ENCODE data around the gene CTSA. TPM values are rescaled to one million over a fixed set of nuclear protein-coding genes. Genes with fewer than 3 reads are reported as not detected.
A peak's percentile ranks its signal among the peaks of the same experiment; 100 is the strongest.

The CTSA gene
- total and polyA plus RNA-seq, 9 of the 15 experiments (the other 6 are each of a cell fraction or from before 2014, with no cell fraction given) = 8.8 to 61.7 (median 28.3) TPM

DNA sequence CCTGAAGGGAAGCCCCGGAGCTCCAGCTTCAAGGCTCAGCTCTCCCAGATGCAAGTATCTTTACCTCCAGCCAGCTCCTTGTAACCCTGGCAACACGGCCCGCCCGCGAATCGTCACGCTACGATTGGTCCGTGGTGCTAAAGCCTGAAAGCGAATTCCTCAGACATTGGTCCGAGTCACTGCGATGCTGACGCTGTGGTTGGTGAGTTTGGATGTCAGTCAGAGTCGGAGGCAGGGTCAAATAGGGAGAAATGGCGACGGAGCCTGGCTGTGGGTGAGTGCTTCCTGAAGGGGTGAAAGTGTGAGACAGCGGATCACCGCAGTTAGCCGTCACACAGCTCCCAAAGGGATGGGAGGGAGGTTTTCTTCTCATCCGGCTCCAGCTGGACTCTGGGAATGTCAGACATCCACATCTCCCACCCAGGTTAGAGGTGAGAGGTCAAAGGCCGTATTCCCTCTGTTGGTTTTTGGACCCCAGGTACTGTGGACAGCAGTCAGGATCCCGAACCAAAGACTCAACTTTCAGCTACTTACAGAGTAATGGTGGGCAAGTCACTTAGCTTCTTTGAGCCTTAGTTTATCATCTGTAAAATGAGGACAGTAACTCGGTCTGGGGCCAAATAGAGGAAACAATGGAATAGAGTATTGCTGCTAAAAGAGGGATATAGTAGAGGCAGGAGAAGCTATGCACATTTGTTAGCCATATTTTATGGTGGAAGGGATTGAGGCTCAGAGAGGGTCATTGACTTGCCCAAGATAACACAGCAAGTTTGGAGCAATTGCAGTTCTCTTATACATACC, 9.9 kb upstream of the CTSA start, which contains the start of gene ZSWIM1 (continued):
- no peak for TF ChIP-seq ZNF239 (CRISPR knock-in tag; IDR thresholded peaks at IDR 0.05)
- no peak for TF ChIP-seq NFXL1 (CRISPR knock-in tag; IDR thresholded peaks at IDR 0.05)
- TF ChIP-seq ETV1 (tag; conservative IDR thresholded peaks at IDR 0.05; ENCODE audit: low read depth) = peak; percentile 34
- no peak for TF ChIP-seq GTF2F1 (IDR thresholded peaks at IDR 0.05; ENCODE audit: low read depth, low read length)
- TF ChIP-seq SIN3A (IDR thresholded peaks at IDR 0.05; ENCODE audit: borderline replicate concordance in 2 of 2, control insufficient read depth in 1 of 2, low read depth in 2 of 2, low read length in 2 of 2) = 0 out of 4 replicates have a peak, but pooled peaks have one; percentile 22 to 50
- TF ChIP-seq, protein P1, sequence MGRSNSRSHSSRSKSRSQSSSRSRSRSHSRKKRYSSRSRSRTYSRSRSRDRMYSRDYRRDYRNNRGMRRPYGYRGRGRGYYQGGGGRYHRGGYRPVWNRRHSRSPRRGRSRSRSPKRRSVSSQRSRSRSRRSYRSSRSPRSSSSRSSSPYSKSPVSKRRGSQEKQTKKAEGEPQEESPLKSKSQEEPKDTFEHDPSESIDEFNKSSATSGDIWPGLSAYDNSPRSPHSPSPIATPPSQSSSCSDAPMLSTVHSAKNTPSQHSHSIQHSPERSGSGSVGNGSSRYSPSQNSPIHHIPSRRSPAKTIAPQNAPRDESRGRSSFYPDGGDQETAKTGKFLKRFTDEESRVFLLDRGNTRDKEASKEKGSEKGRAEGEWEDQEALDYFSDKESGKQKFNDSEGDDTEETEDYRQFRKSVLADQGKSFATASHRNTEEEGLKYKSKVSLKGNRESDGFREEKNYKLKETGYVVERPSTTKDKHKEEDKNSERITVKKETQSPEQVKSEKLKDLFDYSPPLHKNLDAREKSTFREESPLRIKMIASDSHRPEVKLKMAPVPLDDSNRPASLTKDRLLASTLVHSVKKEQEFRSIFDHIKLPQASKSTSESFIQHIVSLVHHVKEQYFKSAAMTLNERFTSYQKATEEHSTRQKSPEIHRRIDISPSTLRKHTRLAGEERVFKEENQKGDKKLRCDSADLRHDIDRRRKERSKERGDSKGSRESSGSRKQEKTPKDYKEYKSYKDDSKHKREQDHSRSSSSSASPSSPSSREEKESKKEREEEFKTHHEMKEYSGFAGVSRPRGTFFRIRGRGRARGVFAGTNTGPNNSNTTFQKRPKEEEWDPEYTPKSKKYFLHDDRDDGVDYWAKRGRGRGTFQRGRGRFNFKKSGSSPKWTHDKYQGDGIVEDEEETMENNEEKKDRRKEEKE (IDR thresholded peaks at IDR 0.05; ENCODE audit: borderline replicate concordance in 1 of 2, control insufficient read depth in 1 of 2, low read depth in 2 of 2, low read length in 1 of 2) = no peak
- TF ChIP-seq, protein P2, sequence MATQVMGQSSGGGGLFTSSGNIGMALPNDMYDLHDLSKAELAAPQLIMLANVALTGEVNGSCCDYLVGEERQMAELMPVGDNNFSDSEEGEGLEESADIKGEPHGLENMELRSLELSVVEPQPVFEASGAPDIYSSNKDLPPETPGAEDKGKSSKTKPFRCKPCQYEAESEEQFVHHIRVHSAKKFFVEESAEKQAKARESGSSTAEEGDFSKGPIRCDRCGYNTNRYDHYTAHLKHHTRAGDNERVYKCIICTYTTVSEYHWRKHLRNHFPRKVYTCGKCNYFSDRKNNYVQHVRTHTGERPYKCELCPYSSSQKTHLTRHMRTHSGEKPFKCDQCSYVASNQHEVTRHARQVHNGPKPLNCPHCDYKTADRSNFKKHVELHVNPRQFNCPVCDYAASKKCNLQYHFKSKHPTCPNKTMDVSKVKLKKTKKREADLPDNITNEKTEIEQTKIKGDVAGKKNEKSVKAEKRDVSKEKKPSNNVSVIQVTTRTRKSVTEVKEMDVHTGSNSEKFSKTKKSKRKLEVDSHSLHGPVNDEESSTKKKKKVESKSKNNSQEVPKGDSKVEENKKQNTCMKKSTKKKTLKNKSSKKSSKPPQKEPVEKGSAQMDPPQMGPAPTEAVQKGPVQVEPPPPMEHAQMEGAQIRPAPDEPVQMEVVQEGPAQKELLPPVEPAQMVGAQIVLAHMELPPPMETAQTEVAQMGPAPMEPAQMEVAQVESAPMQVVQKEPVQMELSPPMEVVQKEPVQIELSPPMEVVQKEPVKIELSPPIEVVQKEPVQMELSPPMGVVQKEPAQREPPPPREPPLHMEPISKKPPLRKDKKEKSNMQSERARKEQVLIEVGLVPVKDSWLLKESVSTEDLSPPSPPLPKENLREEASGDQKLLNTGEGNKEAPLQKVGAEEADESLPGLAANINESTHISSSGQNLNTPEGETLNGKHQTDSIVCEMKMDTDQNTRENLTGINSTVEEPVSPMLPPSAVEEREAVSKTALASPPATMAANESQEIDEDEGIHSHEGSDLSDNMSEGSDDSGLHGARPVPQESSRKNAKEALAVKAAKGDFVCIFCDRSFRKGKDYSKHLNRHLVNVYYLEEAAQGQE (IDR thresholded peaks at IDR 0.05; ENCODE audit: borderline replicate concordance) = peak; percentile 45
- TF ChIP-seq, protein P2 (CRISPR knock-in tag; IDR thresholded peaks at IDR 0.05; ENCODE audit: low read depth) = peak; percentile 34; the same call in 1 of the 2 replicates
- no peak for TF ChIP-seq CBX1 (IDR thresholded peaks at IDR 0.05; ENCODE audit: low read depth)
- no peak for TF ChIP-seq MYC (IDR thresholded peaks at IDR 0.05; ENCODE audit: low read depth, low read length)
- TF ChIP-seq MYC (CRISPR knock-in tag; IDR thresholded peaks at IDR 0.05; ENCODE audit: borderline replicate concordance, low read depth) = peak; percentile 56; the same call in 1 of the 2 replicates
- TF ChIP-seq, protein P3, sequence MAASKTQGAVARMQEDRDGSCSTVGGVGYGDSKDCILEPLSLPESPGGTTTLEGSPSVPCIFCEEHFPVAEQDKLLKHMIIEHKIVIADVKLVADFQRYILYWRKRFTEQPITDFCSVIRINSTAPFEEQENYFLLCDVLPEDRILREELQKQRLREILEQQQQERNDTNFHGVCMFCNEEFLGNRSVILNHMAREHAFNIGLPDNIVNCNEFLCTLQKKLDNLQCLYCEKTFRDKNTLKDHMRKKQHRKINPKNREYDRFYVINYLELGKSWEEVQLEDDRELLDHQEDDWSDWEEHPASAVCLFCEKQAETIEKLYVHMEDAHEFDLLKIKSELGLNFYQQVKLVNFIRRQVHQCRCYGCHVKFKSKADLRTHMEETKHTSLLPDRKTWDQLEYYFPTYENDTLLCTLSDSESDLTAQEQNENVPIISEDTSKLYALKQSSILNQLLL (CRISPR knock-in tag; IDR thresholded peaks at IDR 0.05; ENCODE audit: borderline replicate concordance) = no peak
- TF ChIP-seq RNF2 (IDR thresholded peaks at IDR 0.05) = no peak
- TF ChIP-seq NFRKB (IDR thresholded peaks at IDR 0.05; ENCODE audit: low read depth) = peak; percentile 91; the same call in 1 of the 2 replicates
- TF ChIP-seq ZNF431 (CRISPR knock-in tag; IDR thresholded peaks at IDR 0.05) = no peak

Measured in K562 (cell line).